Amniotic stem cell (primary cell): Measurements from ENCODE around the gene SLC2A4RG.

Experiments
- DNase-seq: peaks from one replicate; lab custom pipeline; 2025; lab: John Stamatoyannopoulos, UW

Gene SLC2A4RG

GRCh38 chr20:63741676-63742380 is 2.3 kb downstream of the SLC2A4RG start:
- no peak for DNase-seq

DNA sequence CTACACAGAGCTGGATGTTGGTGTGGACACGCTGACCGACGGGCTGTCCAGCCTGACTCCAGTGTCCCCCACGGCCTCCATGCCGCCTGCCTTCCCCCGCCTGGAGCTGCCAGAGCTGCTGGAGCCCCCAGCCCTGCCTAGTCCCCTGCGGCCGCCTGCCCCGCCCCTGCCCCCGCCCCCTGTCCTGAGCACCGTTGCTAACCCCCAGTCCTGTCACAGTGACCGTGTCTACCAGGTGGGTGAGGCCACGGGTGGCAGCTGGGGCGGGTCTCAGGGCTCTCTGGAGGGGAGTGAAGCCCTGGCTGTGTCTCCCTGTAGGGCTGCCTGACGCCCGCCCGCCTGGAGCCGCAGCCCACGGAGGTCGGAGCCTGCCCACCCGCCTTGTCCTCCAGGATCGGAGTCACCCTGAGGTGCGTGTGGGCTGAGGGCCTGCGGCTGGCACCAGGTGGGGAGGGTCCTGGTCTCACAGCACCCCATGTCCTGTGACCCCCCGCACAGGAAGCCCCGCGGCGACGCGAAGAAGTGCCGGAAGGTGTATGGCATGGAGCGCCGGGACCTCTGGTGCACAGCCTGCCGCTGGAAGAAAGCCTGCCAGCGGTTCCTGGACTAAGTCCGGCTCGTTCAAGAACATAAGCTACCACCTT is 2.9 kb downstream of the SLC2A4RG start:
- DNase-seq = no peak

GRCh38 chr20:63743210-63743970 is 3.8 kb downstream of the SLC2A4RG start:
- no peak for DNase-seq

DNA sequence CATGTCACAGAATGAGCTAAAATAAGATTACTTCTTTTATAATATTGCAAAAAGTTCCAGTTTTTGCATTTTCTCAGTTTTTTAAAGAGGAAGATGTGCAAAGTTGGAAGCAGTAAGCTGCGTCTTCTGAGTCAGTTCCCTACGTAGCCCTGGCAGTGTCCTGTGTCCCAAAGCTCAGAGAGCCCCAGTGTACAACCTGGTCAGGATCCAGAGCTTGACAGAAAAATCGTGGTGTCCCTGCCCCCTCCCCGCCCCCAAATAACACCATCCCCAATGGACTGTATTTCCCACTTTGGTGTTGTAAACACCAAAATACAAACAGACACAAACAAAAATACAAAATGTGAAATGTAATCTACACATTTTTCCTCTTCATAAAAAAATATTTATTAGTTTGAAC is 4.6 kb downstream of the SLC2A4RG start:
- no peak for DNase-seq

DNA sequence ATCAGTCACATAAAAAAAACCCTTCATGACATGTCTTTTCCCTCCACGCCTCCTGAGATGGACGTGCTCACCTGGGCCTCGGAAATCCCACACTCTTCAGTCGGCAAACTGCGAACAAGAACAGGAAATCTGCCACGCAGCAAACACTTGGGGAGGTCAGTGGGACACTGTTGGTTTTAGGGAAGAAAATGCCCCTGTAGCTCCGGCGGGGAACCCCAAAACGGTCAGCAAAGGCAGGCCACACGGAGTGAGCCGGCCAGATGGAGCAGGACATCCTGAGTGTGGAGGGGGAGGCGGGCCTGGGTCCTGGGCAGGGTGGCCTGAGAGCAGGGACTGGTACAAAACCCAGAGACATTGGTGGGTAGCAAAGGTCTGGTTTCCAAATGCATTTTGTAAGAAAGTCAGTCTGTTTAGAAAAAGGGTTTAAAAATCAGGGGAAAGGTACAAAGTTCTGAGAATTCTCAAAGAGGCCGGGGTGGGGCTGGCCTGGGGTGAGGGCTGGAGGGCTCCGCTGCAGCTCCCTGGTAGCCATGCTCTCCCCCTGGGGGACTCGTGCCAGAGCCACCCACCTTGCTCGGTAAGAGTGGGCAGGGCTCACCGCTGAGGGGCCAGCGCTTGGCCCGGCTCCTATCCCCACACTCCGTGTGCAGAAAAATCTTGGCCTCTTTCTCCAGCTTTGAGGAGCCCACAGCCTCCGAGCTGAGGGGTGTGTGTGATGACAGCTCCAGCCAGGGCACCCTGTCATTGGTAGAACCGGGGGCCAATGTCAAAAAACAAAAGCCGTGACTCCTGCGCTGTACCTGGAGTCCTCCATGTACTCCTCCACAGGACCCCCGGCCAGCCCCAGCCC is 5.2 kb downstream of the SLC2A4RG start:
- DNase-seq = no peak

- DNase-seq = no peak
Measured at GRCh38 chr20:63745424-63745805, 5.8 kb downstream of the SLC2A4RG start.

GRCh38 chr20:63745961-63746731 is 6.6 kb downstream of the SLC2A4RG start:
- DNase-seq = no peak

- no peak for DNase-seq
Measured at GRCh38 chr20:63746751-63747315, 7.3 kb downstream of the SLC2A4RG start.

DNA sequence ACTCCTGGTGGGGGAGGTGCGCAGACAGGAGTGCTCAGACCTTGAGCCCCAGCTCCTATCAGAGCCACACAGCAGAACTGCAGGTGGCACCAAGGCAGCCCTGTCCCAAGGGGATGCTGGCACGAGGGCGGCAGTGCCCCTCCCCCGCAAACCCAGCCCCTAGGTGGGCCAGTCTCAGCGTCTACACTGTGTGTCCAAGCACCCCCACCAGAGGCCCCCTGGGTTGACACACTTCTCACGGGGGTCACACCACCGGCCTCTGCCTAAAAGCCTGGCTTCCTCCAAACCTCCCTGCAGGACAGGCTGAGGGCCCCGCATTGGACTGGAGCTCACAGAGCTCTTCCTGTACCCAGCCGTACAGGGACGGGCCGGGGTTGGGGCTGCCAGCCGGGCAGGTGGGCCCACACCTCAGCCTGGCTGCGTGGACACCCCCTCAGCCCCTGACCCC is 8.1 kb downstream of the SLC2A4RG start:
- no peak for DNase-seq

DNA sequence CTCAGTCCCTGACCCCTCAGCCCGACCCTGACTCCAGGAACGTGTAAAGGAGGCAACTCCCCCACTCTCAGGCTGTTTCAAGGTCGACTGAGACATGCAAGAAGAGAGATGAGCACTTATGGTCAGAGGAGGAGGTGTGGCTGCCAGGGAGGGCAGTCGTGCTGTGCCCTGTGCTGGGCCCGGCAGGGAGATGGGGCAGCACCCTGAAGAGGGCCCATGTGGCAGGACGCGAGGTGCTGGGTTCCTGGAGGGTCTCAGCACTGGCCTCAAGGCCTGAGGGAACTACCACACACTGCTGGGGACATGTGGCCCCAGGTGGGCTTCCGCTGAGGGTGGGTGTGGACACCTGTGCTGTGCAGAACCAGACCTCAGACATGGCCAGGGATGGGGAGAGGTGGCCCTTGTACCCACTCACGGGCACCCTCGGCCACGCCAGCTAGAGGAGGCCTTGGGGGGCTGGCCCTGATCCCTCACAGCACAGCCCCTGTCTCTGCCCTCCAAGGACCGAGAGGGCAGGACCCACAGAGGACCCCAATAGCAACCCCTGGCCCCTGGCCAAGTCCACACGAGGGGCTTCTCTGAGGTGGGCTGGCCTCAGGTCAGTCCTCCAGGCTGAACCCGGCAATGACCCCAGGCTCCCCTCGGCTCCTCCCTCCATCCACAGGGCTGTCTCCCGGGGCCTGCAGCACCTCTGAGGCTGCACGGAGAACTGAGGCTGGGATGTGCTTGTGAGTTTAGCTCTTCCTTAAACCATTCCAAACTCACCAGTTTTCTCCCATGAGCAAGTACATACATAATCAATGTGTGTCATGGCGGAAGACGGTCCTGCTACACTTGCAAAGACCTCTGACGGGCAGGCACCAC is 8.7 kb downstream of the SLC2A4RG start:
- DNase-seq = no peak

- no peak for DNase-seq
Measured at GRCh38 chr20:63748934-63749270, 9.3 kb downstream of the SLC2A4RG start.

GRCh38 chr20:63749597-63750508 is 10.3 kb downstream of the SLC2A4RG start:
- no peak for DNase-seq

- DNase-seq = no peak
Measured at GRCh38 chr20:63750807-63751470, 11.4 kb downstream of the SLC2A4RG start.

DNA sequence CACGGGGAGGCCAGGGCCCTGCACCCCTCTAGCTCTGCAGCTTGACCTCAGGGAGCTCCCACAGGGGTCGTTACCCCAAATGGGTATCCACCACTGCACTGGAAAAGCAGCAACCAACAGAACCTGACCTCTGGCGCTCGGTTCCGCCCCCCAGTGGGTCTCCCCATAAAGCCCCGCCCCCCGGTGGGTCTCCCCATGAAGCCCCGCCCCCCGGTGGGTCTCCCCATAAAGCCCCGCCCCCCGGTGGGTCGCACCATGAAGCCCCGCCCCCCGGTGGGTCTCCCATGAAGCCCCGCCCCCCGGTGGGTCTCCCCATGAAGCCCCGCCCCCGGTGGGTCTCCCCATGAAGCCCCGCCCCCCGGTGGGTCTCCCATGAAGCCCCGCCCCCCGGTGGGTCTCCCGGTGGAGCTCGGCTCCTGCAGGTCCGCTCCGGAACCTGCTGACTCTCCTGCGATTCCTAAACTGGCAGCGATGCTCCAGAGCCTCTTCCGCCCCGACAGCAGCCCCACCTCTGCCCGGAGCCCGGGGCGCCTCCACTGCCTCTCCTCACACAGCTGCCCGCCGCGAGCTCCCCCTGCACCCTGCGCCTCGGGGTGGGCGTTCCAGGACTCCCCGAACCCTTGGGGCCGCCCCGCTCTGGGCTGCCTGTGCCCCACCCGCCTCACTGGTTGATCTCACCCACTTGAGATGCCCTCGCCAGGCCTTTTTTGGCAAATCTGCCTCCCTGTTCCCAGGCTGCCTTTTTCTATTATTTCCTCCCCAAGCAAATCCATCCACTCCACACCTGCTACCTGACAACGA is 12.1 kb downstream of the SLC2A4RG start:
- DNase-seq = no peak

DNA sequence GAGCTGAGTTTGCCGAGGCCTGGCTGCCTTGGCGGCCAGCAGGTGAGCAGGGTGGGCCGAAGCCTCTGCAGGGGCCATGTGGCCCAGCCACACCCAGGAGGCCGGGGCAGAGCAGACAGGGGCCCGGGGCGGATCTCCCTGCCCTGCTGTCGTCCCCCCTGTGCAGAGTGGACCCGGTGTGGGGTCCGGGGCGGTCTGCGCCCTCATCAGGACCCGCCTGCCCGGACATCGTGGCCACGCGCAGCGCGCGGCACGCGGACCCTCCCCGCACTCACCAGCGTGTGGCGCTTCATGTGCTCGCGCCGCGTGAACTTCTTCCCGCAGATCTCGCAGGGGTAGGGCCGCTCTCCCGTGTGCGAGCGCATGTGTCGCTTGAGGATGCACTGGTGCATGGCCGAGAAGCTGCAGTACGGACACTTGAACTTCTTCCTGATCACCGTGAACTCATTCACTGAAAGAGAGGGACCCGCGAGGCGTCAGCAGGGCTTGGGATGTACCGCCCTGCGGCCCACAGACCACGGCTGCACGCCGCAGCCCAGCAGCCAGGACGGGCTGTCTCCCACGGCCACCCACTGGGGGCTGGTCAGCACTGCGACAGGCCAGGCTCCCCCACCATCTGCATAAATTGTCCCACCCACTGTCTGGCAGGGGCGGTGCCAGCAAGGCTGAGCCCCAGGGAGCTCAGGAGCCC is 13.0 kb downstream of the SLC2A4RG start:
- DNase-seq = no peak

- no peak for DNase-seq
Measured at GRCh38 chr20:63753381-63753780, 13.8 kb downstream of the SLC2A4RG start.

- DNase-seq = no peak
Measured at GRCh38 chr20:63754008-63754407, 14.4 kb downstream of the SLC2A4RG start.
